CD4-positive, alpha-beta T cell (primary cell): Measurements from ENCODE around the gene TES. TPM values are rescaled to one million over a fixed set of nuclear protein-coding genes. Genes with fewer than 3 reads are reported as not detected.
A peak's percentile ranks its signal among the peaks of the same experiment; 100 is the strongest.

Source experiments
- ATAC-seq: fragments of 200-7000 bp; cut with Tn5 transposase; one replicate; pipeline ENCODE4 v1.10.0; 2022; ENCODE audit warnings: mild to moderate bottlenecking; ENCODE audit not compliant: poor library complexity
- CTCF ChIA-PET: fragments of 350-600 bp; sonication (Branson Sonifier 250); formaldehyde crosslinking; loops from one replicate; lab custom pipeline; 2021; ENCODE audit warnings: antibody characterized with exemption, inconsistent platforms; lab: Charles Lee
- POLR2A ChIA-PET: fragments of 350-600 bp; sonication (Branson Sonifier 250); formaldehyde crosslinking; loops from one replicate; lab custom pipeline; 2021; ENCODE audit warnings: antibody characterized with exemption, inconsistent platforms; lab: Charles Lee
- DNase-seq, 14 experiments: peaks; one replicate each; pipeline ENCODE4 v3.0.0-alpha.2; 2013 to 2020; ENCODE audit warnings: mixed read lengths in 2 of 14
- H3K27ac ChIP-seq, 2 donors: one replicate each; pipeline versions ENCODE4 v1.5.1 to v1.7.0; 2013; ENCODE audit warnings: low read length in 2 of 2, low read depth in 1 of 2, mild to moderate bottlenecking in 1 of 2
- H3K27me3 ChIP-seq, 2 experiments: 1 replicate in 1 of 2; 2 replicates in 1 of 2; pipeline versions ENCODE4 v1.6.1 to v1.7.0; 2013; ENCODE audit warnings: low read length in 2 of 2, control low read depth in 1 of 2, mild to moderate bottlenecking in 1 of 2, moderate library complexity in 1 of 2; ENCODE audit not compliant: insufficient read depth in 2 of 2, control insufficient read depth in 1 of 2
- H3K36me3 ChIP-seq: one replicate; pipeline ENCODE4 v1.6.1; 2013; ENCODE audit warnings: low read length, control low read depth; ENCODE audit not compliant: insufficient read depth
- H3K4me1 ChIP-seq: one replicate; pipeline ENCODE4 v1.6.1; 2013; ENCODE audit warnings: low read length, control low read depth; ENCODE audit not compliant: insufficient read depth
- H3K4me3 ChIP-seq: one replicate; pipeline ENCODE4 v1.5.1; 2013; ENCODE audit warnings: mild to moderate bottlenecking, low read length, moderate library complexity
- H3K9me3 ChIP-seq, 2 experiments: 1 replicate in 1 of 2; 2 replicates in 1 of 2; pipeline versions ENCODE4 v1.6.1 to v1.7.0; 2013; ENCODE audit warnings: low read length in 2 of 2, mild to moderate bottlenecking in 2 of 2, control low read depth in 1 of 2, moderate library complexity in 1 of 2; ENCODE audit not compliant: control insufficient read depth in 1 of 2, insufficient read depth in 1 of 2
- H3K27ac Mint-ChIP-seq: one replicate; pipeline ENCODE4 v1.8.0; 2020; ENCODE audit warnings: mixed read lengths
- H3K27me3 Mint-ChIP-seq: one replicate; pipeline ENCODE4 v1.8.0; 2021; ENCODE audit warnings: mixed read lengths
- H3K36me3 Mint-ChIP-seq: one replicate; pipeline ENCODE4 v1.8.0; 2021; ENCODE audit warnings: low read depth, mixed read lengths
- H3K4me1 Mint-ChIP-seq: one replicate; pipeline ENCODE4 v1.8.0; 2021; ENCODE audit warnings: low read depth, mixed read lengths
- H3K4me3 Mint-ChIP-seq: one replicate; pipeline ENCODE4 v1.8.0; 2020; ENCODE audit warnings: mild to moderate bottlenecking, mixed read lengths
- H3K9me3 Mint-ChIP-seq: one replicate; pipeline ENCODE4 v1.8.0; 2020; ENCODE audit warnings: mixed read lengths
- CTCF ChIP-seq: fragments of 200-600 bp; IDR thresholded peaks from one replicate; pipeline ENCODE4 v1.8.0; 2022; ENCODE audit warnings: antibody characterized with exemption, mild to moderate bottlenecking
- intact Hi-C, 2 experiments: fragments of 100-400 bp; cut with DNase I in 1 of 2; cut with micrococcal nuclease in 1 of 2; formaldehyde crosslinking; loops; one replicate each; pipeline versions ENCODE4 v1.15.1 to v1.9.0; 2023 to 2025; cut with DNase I, micrococcal nuclease
- total RNA-seq, 174 experiments: library from RNA in 2 of 174; stranded (reverse) in 2 of 174; gene quantifications; one replicate each; pipeline ENCODE4 v1.2.3 and lab custom pipeline; 2021 to 2026

The TES gene
- total RNA-seq, 2 experiments from 2014 or later = 114 to 120 TPM

GRCh38 chr7:116200963-116201362, 9.4 kb upstream of the TES start:
- Mint-ChIP-seq H3K4me3 (no peak overlapping the region), H3K36me3 (no peaks in the 10 kb centered on the region), H3K27me3 (no peaks in the 10 kb centered on the region), H3K9me3 (no peaks in the 10 kb centered on the region), H3K27ac (no peak overlapping the region), H3K4me1 (no peaks in the 10 kb centered on the region)
- Histone ChIP-seq H3K9me3 (no peaks in the 10 kb centered on the region), H3K4me1 (no peaks in the 10 kb centered on the region), H3K27ac (no peak overlapping the region), H3K27me3 (no peaks in the 10 kb centered on the region), H3K36me3 (no peaks in the 10 kb centered on the region), H3K4me3 (no peak overlapping the region)
- no peak for TF ChIP-seq CTCF
- DNase-seq (no peak), ATAC-seq (no peak)
- POLR2A ChIA-PET = interaction anchor here (1.4 to 4.4 kb wide), 3 partner anchors 10 to 35 kb away, joined by 3 to 35 read pairs (median 8); partner anchors contain the start of gene TES
- intact Hi-C loops = no loop called here
- CTCF ChIA-PET = interaction anchor here (4.1 kb wide), 1 partner anchor 35 kb away, joined by 15 read pairs; no protein-coding TSS in a partner anchor

- H3K27me3 Mint-ChIP-seq = no peaks in the 10 kb centered on the region
- ChIA-PET CTCF (interaction anchor here (0.9 to 2.5 kb wide), 3 partner anchors 19 to 29 kb away, joined by 3 to 6 read pairs (median 5); no protein-coding TSS in a partner anchor), POLR2A (no interaction called here)
- DNase-seq (no peak), ATAC-seq (no peak)
- no peaks in the 10 kb centered on the region for H3K27me3 ChIP-seq
- H3K4me3 Mint-ChIP-seq = no peak overlapping the region
- H3K4me3 ChIP-seq = no peak overlapping the region
- H3K27ac ChIP-seq = no peak overlapping the region
- H3K36me3 Mint-ChIP-seq = peaks cover 5% of the 10 kb centered on the region
- intact Hi-C loops = loop anchor here in 1 of 2 experiments (5.0 kb wide), 1 partner anchor 751 kb away; no protein-coding TSS in a partner anchor
- peaks cover 9% of the 10 kb centered on the region for H3K4me1 ChIP-seq
- no peak overlapping the region for H3K27ac Mint-ChIP-seq
- H3K9me3 Mint-ChIP-seq = peaks cover 5% of the 10 kb centered on the region
- peaks cover 18% of the 10 kb centered on the region for H3K4me1 Mint-ChIP-seq
- TF ChIP-seq CTCF = no peak
- H3K36me3 ChIP-seq = no peaks in the 10 kb centered on the region
- no peaks in the 10 kb centered on the region for H3K9me3 ChIP-seq
Observed at GRCh38 chr7:116206141-116206540, 4.2 kb upstream of the TES start.

GRCh38 chr7:116208919-116209318, 1.4 kb upstream of the TES start:
- peaks cover 5% of the 10 kb centered on the region for H3K9me3 Mint-ChIP-seq
- Histone ChIP-seq H3K9me3 (no peaks in the 10 kb centered on the region), H3K36me3 (no peaks in the 10 kb centered on the region), H3K4me3 (no peak overlapping the region), H3K4me1 (peaks cover 12% of the 10 kb centered on the region), H3K27ac (no peak overlapping the region), H3K27me3 (no peaks in the 10 kb centered on the region)
- ChIA-PET POLR2A (interaction anchor here (0.7 to 6.3 kb wide), 3 partner anchors 8 to 25 kb away, joined by 3 to 117 read pairs (median 35); no protein-coding TSS in a partner anchor), CTCF (interaction anchor here (1.1 to 4.4 kb wide), 3 partner anchors 20 to 28 kb away, joined by 4 to 27 read pairs (median 5); no protein-coding TSS in a partner anchor)
- H3K27me3 Mint-ChIP-seq = no peaks in the 10 kb centered on the region
- H3K36me3 Mint-ChIP-seq = peaks cover 15% of the 10 kb centered on the region
- H3K4me1 Mint-ChIP-seq = peaks cover 42% of the 10 kb centered on the region
- peak overlapping the region; percentile 99 for H3K27ac Mint-ChIP-seq
- no peak for TF ChIP-seq CTCF
- H3K4me3 Mint-ChIP-seq = peak overlapping the region; percentile 91
- DNase-seq = no peak
- intact Hi-C loops = loop anchor here in 1 of 2 experiments (2.0 to 5.0 kb wide), 2 partner anchors 22 to 748 kb away; no protein-coding TSS in a partner anchor
- no peak for ATAC-seq
